ENCODE results near the gene COL19A1.
"Not testable (repeated sequence)": the region's sequence is repeated elsewhere in the genome, so short reads cannot be mapped to it uniquely, and the experiment has no call there.

COL19A1 gene

DNA sequence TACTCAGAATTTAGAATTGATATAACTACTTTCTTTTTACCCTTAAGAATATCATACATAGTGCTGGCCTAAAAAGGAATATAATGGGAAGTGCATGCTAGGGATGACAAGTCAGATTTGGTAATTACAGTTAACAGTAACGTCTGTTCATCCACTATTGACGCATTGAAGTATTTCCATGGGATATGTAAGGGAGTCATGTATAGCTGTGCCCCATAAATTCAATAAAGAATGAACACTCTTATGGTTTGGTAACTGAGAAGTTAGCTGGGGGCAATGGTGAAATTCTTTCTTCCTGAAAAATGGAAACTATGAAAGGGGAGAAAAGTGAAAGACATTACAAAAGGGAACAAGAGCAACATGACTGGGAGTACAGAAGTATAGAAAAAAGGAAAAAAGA is 2.6 kb upstream of the COL19A1 start:
- DNase-seq = no peak
- in situ Hi-C loops (cut with MboI; ENCODE audit: low pct_unique_long_range_greater_than_20kb, low sequenced_read_pairs) = no loop called here

DNA sequence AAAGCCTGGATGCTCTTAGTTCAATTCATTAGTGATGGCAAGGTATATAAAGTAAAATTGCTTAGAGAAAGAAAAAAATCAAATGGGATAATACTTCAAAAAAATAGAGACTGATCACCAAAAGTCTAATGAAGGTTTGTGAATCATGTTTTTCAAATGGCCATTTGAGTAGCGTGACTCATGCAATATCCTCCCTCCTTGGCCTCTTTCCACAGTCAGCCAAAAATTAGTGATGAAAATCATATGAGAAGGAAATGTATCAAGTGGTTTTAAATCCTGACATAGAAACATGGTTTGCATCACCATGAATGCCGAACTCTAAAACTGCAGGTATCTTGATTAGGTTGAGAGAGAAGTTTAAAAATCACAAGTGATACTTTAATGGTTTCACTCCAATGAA is 1.2 kb upstream of the COL19A1 start:
- DNase-seq = no peak
- in situ Hi-C loops (cut with MboI; ENCODE audit: low pct_unique_long_range_greater_than_20kb, low sequenced_read_pairs) = no loop called here

DNA sequence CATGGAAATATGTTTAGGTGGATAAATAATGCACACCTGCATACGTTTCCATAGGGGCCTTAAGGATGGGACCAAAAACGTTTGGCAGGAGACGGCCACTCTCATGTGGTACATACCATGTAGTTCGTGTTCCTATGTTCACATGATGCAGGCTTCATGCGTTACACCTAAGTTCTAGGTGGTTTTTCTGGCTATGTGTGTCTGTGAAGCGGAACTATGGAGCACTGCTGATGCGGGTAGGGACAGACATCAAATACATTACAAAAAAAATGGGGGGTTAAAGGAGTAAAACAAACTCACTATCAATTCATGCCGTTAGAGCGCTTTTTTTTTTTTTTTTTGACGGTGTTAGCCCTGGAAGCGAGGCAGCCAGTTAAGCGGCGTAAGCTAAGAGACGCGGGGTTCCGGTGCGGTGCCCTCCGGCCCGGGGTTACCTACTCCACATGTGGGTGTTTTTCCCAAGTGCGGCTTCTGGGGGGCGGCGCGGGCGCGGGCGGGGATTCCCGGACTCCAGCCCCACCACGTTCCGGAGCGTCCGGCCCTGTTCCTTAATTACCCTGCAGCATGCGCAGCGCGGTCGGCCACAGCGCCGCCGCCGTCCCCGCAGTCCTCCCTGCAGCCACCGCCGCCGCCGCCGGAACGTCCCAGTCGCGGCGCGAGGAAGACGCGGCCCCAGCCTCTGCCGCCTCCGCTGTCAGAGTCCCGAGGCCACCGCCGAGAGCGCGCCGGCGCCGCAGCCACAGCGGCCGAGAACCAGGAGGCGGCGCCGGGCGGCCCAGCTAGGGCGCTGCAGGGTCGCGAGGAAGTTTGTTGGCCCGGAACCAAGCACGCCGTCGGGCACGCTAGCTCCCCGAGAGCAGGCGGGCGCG is 648 bp downstream of the COL19A1 start:
- peak; percentile 71 for DNase-seq
- in situ Hi-C loops (cut with MboI; ENCODE audit: low pct_unique_long_range_greater_than_20kb, low sequenced_read_pairs) = no loop called here

DNA sequence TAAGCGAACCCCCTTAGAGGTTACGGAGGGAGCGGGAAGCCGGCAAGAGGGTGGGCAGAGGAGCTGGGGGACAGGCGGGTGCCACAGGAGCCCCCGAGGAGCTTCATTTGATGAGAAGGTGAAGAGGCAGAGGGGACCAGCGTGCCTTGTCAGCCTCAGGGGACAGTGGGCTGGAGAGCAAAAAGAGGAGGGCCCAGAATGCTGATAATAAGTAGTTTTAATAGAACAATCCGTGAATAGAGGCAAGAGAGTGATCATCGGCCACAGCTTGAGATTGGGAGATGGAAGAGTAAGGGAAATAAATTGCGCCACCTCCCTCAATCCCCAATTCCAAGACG is 1.3 kb downstream of the COL19A1 start:
- in situ Hi-C loops (cut with MboI; ENCODE audit: low pct_unique_long_range_greater_than_20kb, low sequenced_read_pairs) = no loop called here
- no peak for DNase-seq

DNA sequence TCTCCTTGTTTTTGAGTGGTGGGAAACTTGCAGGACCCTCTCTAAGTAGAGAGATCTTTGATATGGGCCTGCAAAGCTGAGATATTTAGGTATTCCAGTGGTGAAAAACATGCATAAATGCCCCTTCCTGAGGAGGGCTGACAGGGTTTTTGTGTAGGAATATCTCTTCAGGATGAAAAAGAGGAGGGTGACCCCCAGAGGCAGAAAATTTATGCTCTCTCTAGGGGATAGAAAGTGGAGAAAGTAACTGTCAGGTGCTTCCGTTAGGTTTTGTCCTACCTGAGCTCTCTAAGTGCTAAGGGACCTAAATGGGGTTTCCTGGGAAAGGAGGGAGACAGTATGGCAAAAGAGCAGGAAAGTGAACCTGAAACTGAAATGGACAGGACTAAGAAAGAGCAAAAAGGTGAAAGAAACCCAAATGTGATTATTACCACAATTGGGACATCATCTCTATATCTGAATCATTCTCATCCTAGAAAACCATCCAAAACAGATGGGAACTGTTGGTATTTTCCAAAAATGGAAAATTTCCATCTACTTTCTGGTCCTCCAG is 2.0 kb downstream of the COL19A1 start:
- in situ Hi-C loops (cut with MboI; ENCODE audit: low pct_unique_long_range_greater_than_20kb, low sequenced_read_pairs) = no loop called here
- peak; percentile 14 for DNase-seq

DNA sequence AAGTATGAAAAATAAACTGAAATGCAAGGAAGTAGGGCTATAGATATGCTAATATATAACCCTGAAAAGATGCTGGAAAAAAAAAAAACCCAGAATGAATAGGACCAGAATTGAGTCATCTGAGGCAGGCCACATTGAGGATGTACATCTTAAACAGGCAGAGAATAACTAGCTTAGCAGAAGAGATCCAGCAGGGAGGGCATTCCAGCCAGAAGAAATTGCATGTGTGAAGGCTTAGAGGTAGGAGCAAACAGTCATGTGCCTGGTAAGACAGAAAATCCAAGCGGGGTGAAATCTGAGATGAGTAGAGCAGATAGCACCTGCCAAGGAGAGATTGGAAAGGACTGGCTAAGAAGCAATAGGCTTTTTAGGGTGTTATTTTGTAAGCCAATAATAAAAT is 2.6 kb downstream of the COL19A1 start:
- DNase-seq = no peak

DNA sequence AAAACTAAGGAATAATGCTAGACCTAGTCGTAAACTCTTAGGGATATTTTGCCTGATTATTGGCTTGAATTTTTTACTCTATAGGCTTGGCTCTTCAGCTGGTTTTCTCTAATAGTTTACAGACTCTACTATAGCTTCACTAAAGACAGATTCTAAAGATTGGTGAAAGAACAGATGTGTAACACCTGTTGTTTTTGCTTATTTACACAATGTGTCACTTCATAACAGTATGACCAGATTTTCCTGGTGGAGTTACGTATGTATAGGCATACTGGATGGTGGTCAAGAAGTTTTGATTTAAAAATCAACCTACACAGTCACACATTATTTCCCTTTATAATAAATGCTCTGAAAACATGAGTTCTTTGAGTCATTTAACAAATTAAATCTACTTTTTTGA is 4.8 kb downstream of the COL19A1 start:
- in situ Hi-C loops (cut with MboI; ENCODE audit: low pct_unique_long_range_greater_than_20kb, low sequenced_read_pairs) = no loop called here

More for the DNA sequence above, 2.6 kb downstream of the COL19A1 start:
- in situ Hi-C loops (cut with MboI; ENCODE audit: low pct_unique_long_range_greater_than_20kb, low sequenced_read_pairs) = no loop called here

DNA sequence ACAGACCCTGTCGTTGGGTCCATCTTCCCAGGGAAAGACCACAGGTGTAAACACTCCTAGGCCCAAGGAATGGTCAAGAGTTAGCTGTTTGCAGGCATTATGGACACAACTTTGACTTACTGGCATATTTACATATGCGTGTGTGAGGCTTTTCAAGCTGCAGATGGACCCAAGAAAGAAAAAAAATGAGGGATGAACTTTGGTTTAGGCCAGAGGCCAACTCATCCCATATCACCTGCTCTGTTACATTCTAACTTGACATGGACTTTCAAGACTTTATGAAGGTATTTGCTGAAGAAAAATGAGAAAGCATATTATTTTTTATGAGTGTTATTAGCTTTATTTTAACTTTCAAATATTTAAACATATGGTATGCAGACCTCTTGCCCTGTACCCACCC is 6.9 kb downstream of the COL19A1 start:
- no peak for DNase-seq
- in situ Hi-C loops (cut with MboI; ENCODE audit: low pct_unique_long_range_greater_than_20kb, low sequenced_read_pairs) = no loop called here

More for the DNA sequence above, 4.8 kb downstream of the COL19A1 start:
- no peak for DNase-seq

DNA sequence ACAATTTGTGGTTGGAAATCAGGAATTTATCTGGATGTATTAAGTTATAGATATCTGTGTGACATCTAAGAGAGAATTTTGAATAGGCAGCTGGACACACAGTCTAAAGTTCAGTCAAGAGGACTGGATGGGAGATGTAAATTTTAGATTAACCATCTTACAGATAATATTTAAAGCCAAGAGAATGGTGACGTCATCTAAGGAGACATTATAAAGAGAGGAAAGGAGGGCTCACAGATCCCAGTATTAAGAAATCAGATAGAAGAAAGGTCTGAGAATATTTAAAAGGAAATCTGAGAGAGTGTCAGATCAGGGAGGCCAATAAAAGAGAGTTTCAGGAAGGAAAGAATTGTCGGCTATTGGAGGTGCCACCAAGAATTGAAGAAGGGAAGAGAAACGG is 9.4 kb downstream of the COL19A1 start:
- DNase-seq = no peak
- in situ Hi-C loops (cut with MboI; ENCODE audit: low pct_unique_long_range_greater_than_20kb, low sequenced_read_pairs) = no loop called here

DNA sequence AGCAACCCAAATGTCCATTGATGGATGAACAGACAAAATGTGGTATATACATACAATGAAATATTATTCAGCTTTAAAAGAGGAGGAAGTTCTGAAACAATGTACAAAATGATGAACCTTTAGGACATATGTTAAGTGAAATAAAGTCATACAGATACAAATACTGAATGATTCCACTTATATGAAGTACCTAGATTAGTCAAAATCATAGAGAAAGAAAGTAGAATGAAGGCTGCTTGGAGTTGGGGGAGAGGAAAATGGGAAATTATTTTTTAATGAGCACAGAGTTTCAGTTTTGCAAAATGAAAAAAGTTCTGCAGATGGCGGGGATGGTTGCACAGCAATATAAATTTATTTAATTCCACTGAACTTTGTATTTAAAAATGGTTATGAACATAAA is 12.4 kb downstream of the COL19A1 start:
- DNase-seq = no peak
- in situ Hi-C loops (cut with MboI; ENCODE audit: low pct_unique_long_range_greater_than_20kb, low sequenced_read_pairs) = no loop called here

DNA sequence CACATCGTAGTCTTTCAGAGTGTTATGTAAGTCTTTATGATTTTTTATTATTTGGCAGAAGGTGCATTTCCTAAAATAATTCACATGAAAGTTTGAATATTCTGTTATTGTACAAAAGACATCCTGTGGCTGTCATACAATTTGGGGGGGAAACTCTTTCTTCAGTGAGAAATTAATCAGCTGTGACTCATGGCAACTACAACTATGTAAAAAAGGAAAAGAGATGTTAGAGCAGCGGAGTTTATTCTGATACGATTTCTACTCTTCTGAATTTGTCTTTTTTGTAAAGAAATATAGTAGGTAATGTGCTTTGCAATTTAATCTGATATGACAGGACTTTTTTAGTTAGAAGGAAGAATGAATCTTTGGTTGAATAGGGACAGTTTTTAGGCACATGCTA is 14.2 kb downstream of the COL19A1 start:
- DNase-seq = no peak
- in situ Hi-C loops (cut with MboI; ENCODE audit: low pct_unique_long_range_greater_than_20kb, low sequenced_read_pairs) = no loop called here

DNA sequence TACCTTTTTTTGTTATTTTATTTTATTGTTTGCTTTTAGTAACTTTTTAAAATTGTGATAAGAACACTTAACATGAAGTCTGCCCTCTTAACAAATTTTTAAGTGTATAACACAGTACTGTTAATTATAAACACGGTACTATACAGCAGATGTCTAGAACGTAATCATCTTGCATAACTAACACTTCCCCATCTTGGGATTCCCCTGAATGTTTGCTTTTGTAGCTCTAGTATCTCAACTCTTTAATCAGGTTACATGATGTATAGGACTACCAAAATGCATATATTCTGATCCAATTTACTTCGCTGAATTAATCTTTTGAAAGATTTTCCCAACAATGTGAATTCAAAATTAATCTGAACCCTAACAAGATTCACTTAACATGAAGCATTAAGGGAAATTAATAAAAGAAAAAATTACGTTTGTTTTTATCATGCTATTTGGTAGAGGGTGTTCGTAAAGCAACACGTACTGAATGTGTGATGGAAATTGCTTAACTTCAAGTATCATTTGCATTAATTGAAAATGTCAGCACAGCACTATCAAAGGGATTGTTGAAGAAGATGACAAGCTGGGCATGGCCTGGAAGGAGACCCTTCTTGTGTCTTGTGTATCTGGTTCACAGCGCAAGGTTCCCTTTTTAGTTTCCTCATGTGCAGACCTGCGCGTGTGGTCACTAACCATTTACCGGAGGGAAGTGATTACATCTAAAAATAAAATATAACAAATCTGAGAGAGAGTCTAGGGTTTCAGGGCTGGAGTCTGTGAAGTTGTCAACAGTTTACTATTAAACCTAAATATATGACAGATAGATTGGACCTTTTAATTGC is 15.2 kb downstream of the COL19A1 start:
- peak; percentile 55 for DNase-seq
- in situ Hi-C loops (cut with MboI; ENCODE audit: low pct_unique_long_range_greater_than_20kb, low sequenced_read_pairs) = no loop called here

DNA sequence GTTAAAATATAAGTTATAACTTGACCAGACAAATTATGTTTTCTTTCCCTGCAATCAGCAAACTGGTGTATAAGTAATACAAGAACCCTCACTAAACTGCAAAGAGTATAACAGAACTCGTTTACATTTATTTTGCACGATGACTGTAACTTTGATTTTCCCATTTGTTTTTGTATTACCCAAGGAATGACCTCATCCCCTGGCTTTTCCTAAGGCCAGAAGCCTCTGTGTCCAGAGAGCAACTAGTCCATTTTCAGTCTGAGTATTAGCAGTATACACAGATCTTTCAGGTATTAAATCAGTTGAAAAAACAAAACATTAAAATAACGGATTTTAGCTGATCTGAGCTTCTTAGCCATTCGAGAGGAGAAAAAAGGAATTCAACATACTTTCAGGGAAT is 17.2 kb downstream of the COL19A1 start:
- in situ Hi-C loops (cut with MboI; ENCODE audit: low pct_unique_long_range_greater_than_20kb, low sequenced_read_pairs) = no loop called here
- DNase-seq = no peak

DNA sequence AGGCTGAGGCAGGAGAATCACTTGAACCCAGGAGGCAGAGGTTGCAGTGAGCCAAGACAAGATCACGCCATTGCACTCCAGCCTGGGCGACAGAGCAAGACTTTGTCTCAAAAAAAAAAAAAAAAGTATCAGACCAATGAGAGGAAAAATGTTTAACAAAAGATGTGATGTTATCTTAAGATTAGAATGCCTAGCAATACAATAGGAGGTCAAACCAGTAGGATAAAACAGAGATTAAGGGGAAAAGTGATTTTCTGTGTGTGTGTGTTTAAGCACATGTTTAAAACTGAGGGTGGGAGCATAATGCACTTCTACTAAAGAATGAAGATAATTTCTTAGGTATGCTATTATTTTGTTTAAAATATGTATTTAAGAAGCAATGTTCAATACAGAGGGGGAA is 17.9 kb downstream of the COL19A1 start:
- DNase-seq = no peak
- in situ Hi-C loops (cut with MboI; ENCODE audit: low pct_unique_long_range_greater_than_20kb, low sequenced_read_pairs) = no loop called here

DNA sequence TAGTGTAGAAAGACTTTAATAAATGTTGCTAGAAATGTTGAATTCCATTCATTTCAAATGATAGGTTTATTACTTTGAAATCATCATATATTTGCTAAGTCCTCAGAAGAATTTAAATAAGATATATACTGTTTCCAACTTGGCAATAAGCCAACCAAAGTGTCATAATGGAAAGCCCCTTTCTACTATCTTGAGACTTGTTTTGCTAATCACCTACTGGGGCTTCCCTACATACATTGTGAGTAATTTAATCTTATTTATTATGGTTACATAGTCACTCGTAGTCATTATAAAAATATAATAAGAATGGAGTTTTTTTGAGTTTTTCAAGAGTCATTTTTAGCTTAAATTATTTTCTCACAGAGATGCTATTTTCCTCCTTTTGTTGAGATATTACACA is 20.7 kb downstream of the COL19A1 start:
- in situ Hi-C loops (cut with MboI; ENCODE audit: low pct_unique_long_range_greater_than_20kb, low sequenced_read_pairs) = no loop called here
- no peak for DNase-seq

DNA sequence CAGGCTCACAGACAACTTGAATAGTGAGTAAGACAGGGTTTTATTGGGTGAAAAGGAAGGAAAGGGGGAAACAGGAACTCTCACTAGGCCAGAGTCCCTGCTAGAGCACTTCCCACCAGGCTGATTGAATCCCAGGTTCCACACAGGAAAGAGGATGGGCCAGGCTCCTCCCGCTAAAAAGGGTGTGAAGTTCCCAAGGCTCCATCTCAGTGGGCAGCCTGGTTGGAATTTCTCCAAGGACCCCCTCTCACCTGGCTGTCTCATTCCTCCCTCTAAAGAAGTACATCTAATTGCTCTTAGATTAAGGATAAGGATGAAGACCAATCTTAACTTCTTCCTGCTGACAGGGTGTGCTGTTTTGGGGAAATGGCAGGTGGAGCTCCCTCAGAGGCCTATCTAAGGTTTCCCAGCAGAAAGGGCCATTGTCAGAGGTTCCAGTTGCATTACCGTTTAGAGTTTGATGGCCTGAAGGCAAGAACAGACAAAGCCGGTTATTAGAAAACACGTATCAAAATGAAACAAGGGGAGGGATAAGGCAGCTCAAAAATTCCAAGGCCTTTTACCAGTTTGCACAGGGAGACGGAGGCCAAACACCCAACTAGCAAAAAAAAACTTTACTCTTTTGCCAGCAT is 21.5 kb downstream of the COL19A1 start:
- in situ Hi-C loops (cut with MboI; ENCODE audit: low pct_unique_long_range_greater_than_20kb, low sequenced_read_pairs) = no loop called here
- no peak for DNase-seq

DNA sequence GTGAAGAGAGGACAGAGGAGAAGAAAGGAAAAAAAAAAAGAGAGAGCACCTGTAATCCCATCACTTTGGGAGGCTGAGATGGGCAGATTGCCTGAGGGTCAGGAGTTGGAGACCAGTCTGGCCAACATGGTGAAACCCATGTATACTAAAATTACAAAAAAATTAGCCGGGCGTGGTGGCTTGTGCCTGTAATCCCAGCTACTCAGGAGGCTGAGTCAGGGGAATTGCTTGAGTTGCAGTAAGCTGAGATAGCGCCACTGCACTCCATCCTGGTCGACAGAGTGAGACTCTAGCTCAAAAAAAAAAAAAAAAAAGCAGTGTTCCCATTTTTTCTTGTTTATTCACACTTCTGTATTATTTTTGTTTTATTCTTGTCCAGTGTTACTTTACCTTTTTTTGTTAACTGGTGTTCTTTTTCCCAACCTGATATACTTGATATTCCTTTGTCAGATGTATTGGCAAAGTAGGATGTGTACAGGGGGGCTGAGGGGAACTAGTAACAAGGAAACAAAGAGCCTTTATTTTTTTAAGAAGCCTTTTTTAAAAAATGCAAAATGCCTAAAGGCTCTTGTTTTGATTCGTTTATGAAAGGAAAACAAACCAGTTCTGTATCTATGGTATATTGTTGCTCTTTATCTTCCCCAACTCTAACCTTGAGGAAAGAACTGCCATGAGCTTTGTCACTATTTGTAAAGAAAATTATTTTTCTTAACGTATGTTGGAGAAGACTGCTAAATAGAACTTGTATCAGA is 22.3 kb downstream of the COL19A1 start:
- in situ Hi-C loops (cut with MboI; ENCODE audit: low pct_unique_long_range_greater_than_20kb, low sequenced_read_pairs) = no loop called here
- no peak for DNase-seq

DNA sequence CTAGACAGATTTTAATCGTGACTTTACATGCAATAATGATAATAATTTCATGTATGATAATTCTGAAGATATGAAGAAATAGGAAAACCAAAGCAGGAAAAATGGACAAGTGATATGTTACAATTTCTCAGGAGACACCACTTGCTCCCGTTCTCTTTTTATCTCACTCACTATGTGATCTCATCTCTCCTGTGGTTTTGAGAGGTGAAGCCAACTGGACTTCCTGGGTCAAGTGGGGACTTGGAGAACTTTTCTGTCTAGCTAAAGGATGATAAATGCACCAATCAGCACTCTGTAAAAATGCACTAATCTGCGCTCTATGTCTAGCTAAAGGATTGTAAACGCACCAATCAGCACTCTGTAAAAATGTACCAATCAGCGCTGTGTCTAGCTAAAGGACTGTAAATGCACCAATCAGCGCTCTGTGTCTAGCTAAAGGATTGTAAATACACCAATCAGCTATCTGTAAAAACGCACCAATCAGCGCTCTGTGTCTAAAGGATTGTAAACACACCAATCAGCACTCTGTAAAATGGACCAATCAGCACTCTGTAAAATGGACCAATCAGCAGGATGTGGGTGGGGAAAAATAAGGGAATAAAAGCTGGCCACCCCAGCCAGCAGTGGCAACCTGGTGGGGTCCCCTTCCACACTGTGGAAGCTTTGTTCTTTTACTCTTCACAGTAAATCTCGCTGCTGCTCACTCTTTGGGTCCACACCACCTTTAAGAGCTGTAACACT is 23.0 kb downstream of the COL19A1 start:
- in situ Hi-C loops (cut with MboI; ENCODE audit: low pct_unique_long_range_greater_than_20kb, low sequenced_read_pairs); DNase-seq: not testable (repeated sequence)

All from KBM-7 (cell line).